Measurements from ENCODE around the gene KLHDC8A. TPM values are rescaled to one million over a fixed set of nuclear protein-coding genes. Genes with fewer than 3 reads are reported as not detected.
"Not testable (repeated sequence)": the region's sequence is repeated elsewhere in the genome, so short reads cannot be mapped to it uniquely, and the experiment has no call there.

KLHDC8A gene
- total RNA-seq, 2 donors from 2014 or later: 0.24 TPM; not detected in 1

DNA sequence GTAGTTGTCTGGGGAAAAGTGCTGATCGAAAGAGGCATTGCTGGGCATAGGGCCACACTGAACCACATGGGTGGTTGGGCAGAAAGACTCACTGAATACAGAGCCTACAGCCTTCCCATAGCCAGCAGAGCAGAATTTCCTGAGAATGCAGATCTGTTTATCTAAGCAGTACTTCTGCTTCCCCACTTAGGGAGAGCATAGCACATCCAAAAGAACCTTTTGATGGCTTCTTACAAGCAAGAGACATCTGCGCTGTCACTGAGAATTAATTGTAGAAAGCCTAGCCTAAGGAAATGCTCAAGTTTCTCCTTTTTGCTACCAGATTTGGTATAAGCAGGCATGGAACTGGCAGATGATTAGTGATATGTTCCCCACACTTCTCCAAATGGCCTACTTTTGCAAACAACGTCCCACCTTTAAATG, 13.0 kb upstream of the KLHDC8A start:
- Histone ChIP-seq H3K9me3 (no peaks in the 10 kb centered on the region), H3K4me3 (no peak overlapping the region), H3K4me1 (no peaks in the 10 kb centered on the region), H3K36me3 (no peaks in the 10 kb centered on the region), H3K27ac (no peak overlapping the region), H3K27me3 (no peaks in the 10 kb centered on the region)
- TF ChIP-seq CTCF (IDR thresholded peaks at IDR 0.05): no peak
- no peak for DNase-seq (ENCODE audit: low spot score)

- no peak for TF ChIP-seq CTCF (IDR thresholded peaks at IDR 0.05)
- no peaks in the 10 kb centered on the region for H3K9me3 ChIP-seq
- no peaks in the 10 kb centered on the region for H3K36me3 ChIP-seq
- H3K4me1 ChIP-seq: no peaks in the 10 kb centered on the region
- H3K27ac ChIP-seq: no peak overlapping the region
- no peak for DNase-seq (ENCODE audit: low spot score)
- no peaks in the 10 kb centered on the region for H3K27me3 ChIP-seq
- H3K4me3 ChIP-seq: no peak overlapping the region
These were observed 11.8 kb upstream of the KLHDC8A start for GRCh38 chr1:205368478-205368877.

- H3K4me3 ChIP-seq: no peak overlapping the region
- no peak for DNase-seq (ENCODE audit: low spot score)
- no peak overlapping the region for H3K27ac ChIP-seq
- H3K4me1 ChIP-seq: no peaks in the 10 kb centered on the region
- H3K27me3 ChIP-seq: no peaks in the 10 kb centered on the region
- H3K36me3 ChIP-seq: no peaks in the 10 kb centered on the region
- no peak for TF ChIP-seq CTCF (IDR thresholded peaks at IDR 0.05)
- no peaks in the 10 kb centered on the region for H3K9me3 ChIP-seq
These were observed 9.3 kb upstream of the KLHDC8A start for GRCh38 chr1:205365945-205366463.

DNA sequence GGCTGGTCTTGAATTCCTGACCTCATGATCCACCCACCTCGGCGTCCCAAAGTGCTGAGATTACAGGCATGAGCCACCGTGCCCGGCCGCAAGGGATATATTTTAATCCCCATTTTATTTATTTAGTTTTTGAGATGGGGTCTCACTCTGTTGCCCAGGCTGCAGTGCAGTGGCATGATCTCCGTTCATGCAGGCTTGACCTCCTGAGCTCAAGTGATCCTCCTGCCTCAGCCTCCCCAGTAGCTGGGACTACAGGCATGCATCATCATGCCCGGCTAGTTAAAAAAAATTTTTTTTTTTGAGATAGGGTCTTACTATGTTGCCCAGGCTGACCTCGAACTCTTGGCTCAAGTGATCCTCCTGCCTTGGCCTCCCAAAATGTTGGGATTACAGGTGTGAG, 8.4 kb upstream of the KLHDC8A start:
- not testable (repeated sequence) for DNase-seq (ENCODE audit: low spot score); H3K4me3 ChIP-seq; H3K4me1 ChIP-seq; H3K27me3 ChIP-seq; H3K27ac ChIP-seq; H3K9me3 ChIP-seq; H3K36me3 ChIP-seq

GRCh38 chr1:205360891-205361290, 4.2 kb upstream of the KLHDC8A start:
- no peaks in the 10 kb centered on the region for H3K27me3 ChIP-seq
- TF ChIP-seq CTCF (IDR thresholded peaks at IDR 0.05): no peak
- H3K4me3 ChIP-seq: no peak overlapping the region
- no peak overlapping the region for H3K27ac ChIP-seq
- peaks cover 0 to 7% of the 10 kb centered on the region in 2 donors for H3K4me1 ChIP-seq
- H3K9me3 ChIP-seq: no peaks in the 10 kb centered on the region
- H3K36me3 ChIP-seq: no peaks in the 10 kb centered on the region
- DNase-seq (ENCODE audit: low spot score): no peak

DNA sequence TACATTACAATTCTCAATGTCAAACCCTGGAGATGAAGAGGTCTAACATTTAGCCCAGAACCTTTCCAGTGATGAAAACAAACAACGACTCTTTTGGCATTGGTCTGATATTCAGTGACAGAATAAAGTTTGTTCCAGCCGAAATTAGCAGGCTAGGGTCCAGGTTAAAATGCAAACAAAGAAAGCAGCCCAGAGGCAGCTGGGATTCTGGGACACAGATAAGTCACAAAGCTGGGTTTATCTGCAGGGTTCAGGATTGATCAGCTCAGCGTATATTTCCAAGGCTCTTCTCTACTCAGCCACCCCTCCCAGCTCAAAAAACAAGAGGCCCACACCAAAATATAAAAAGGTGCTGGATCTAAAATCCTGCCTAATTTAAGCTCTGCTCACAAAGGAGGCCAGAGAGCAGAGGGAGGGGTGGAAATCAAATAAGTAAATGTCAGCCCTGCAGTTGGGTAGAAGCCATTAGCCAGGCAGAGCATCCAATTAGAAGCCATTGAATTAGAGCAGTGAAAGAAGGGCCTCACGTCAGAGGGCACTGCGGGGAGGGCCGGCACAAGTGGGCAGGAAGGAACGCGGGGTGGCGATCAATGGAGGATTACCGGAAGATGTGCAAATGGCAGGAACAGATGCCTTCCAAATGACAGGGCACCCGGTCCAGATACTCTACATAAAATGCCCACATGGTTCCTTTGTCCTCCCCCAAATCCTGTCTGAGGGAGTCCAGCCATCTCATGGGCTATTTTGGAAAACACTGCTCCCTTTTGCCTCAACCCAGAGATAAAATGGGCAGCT, 3.2 kb upstream of the KLHDC8A start:
- H3K36me3 ChIP-seq: no peaks in the 10 kb centered on the region
- DNase-seq (ENCODE audit: low spot score): no peak
- no peak for TF ChIP-seq CTCF (IDR thresholded peaks at IDR 0.05)
- H3K27ac ChIP-seq: no peak overlapping the region
- H3K27me3 ChIP-seq: no peaks in the 10 kb centered on the region
- no peaks in the 10 kb centered on the region for H3K9me3 ChIP-seq
- H3K4me1 ChIP-seq: peaks cover 0 to 7% of the 10 kb centered on the region in 2 donors
- H3K4me3 ChIP-seq: no peak overlapping the region

All from right atrium auricular region (tissue), 2 donors.